HCT116 (cell line): ENCODE results near the gene PPP2R5C. TPM values are rescaled to one million over a fixed set of nuclear protein-coding genes. Genes with fewer than 3 reads are reported as not detected.

Experiments used
- ATAC-seq: fragments of 200-7000 bp; cut with Tn5 transposase; 2 replicates; pipeline ENCODE4 v1.9.1; 2020; ENCODE audit warnings: mild to moderate bottlenecking, moderate library complexity
- BruUV-seq: library from RNA; stranded (reverse); fragments of 400-500 nt; replicated peaks from 2 replicates; lab custom pipeline; 2021; lab: Mats Ljungman, UMichigan
- CTCF ChIA-PET: fragments of 300-600 bp; sonication (Branson Sonifier 250); formaldehyde crosslinking; loops from one replicate; lab custom pipeline; 2021; ENCODE audit warnings: antibody characterized with exemption; lab: Charles Lee
- POLR2A ChIA-PET: fragments of 300-600, 350-600 bp; sonication (Branson Sonifier 250); formaldehyde crosslinking; loops from one replicate; lab custom pipeline; 2021; ENCODE audit warnings: antibody characterized with exemption; lab: Charles Lee
- RAD21 ChIA-PET, 2 experiments: fragments of 300-600 bp; sonication (Branson Sonifier 250); formaldehyde crosslinking; loops; one replicate each; lab custom pipeline; 2023; ENCODE audit warnings: low total read pairs in 2 of 2; ENCODE audit not compliant: uncharacterized antibody in 2 of 2, unreplicated experiment in 2 of 2, low non-redundant PET in 1 of 2; lab: Charles Lee
- DNase-seq: peaks from one replicate; pipeline ENCODE4 v3.0.0-alpha.2; 2010; ENCODE audit warnings: low read depth, low spot score
- H2AFZ ChIP-seq: fragments of 200-600 bp; shearing (Covaris generic), sonication (generic); 2 replicates; pipeline ENCODE4 v1.6.1; 2017; ENCODE audit warnings: low read depth, mixed run types, mixed read lengths, antibody characterized with exemption, low read length; ENCODE audit not compliant: poor library complexity, severe bottlenecking
- H3K27ac ChIP-seq: 2 replicates; pipeline ENCODE4 v1.5.1; 2012; ENCODE audit warnings: low read depth, low read length
- H3K27me3 ChIP-seq: fragments of 200-600 bp; sonication (generic); 2 replicates; pipeline ENCODE4 v1.6.1; 2016; ENCODE audit warnings: mixed run types, low read length, mixed read lengths; ENCODE audit not compliant: insufficient read depth
- H3K36me3 ChIP-seq, 2 experiments: fragments of 200-500 bp in 1 of 2; fragments of 200-600 bp in 1 of 2; sonication (Bioruptor generic) in 1 of 2; sonication (generic) in 1 of 2; 2 replicates each; pipeline versions ENCODE4 v1.5.1 to v1.6.1; 2014 to 2016; ENCODE audit warnings: low read length in 2 of 2, inconsistent platforms in 1 of 2, mixed read lengths in 1 of 2, mixed run types in 1 of 2; ENCODE audit not compliant: insufficient read depth in 2 of 2, control insufficient read depth in 1 of 2
- H3K4me1 ChIP-seq, 2 experiments: fragments of 200-600 bp in 1 of 2; sonication (generic) in 1 of 2; 2 replicates each; pipeline versions ENCODE4 v1.5.1 to v1.6.1; 2012 to 2017; ENCODE audit warnings: low read length in 2 of 2, inconsistent platforms in 1 of 2, mild to moderate bottlenecking in 1 of 2, mixed read lengths in 1 of 2, mixed run types in 1 of 2, moderate library complexity in 1 of 2; ENCODE audit not compliant: insufficient read depth in 2 of 2, control insufficient read depth in 1 of 2
- H3K4me2 ChIP-seq: fragments of 200-600 bp; sonication (generic); 2 replicates; pipeline ENCODE4 v1.6.1; 2017; ENCODE audit warnings: mixed run types, low read length, mixed read lengths
- H3K4me3 ChIP-seq, 2 experiments: fragments of 200-600 bp in 1 of 2; sonication (generic) in 1 of 2; replicated peaks in 1 of 2; 2 replicates each; pipeline ENCODE4 v1.5.1; 2011 to 2016; ENCODE audit warnings: low read length in 2 of 2, control low read depth in 1 of 2, low read depth in 1 of 2, mild to moderate bottlenecking in 1 of 2, mixed read lengths in 1 of 2, mixed run types in 1 of 2
- H3K79me2 ChIP-seq: fragments of 200-600 bp; sonication (generic); 2 replicates; pipeline ENCODE4 v1.6.1; 2017; ENCODE audit warnings: mild to moderate bottlenecking, mixed run types, low read length, moderate library complexity, mixed read lengths; ENCODE audit not compliant: insufficient read depth
- H3K9ac ChIP-seq: fragments of 200-600 bp; sonication (generic); 2 replicates; pipeline ENCODE4 v1.6.1; 2016; ENCODE audit warnings: low read length, mixed read lengths
- H3K9me2 ChIP-seq: fragments of 200-600 bp; sonication (generic), shearing (Covaris generic); 2 replicates; pipeline ENCODE4 v1.6.1; 2017; ENCODE audit warnings: mixed run types, mild to moderate bottlenecking, moderate library complexity; ENCODE audit not compliant: insufficient read depth
- H3K9me3 ChIP-seq, 2 experiments: fragments of 200-500 bp in 1 of 2; fragments of 200-600 bp in 1 of 2; sonication (Bioruptor generic) in 1 of 2; sonication (generic) in 1 of 2; 2 replicates each; pipeline ENCODE4 v1.6.1; 2014 to 2017; ENCODE audit warnings: low read length in 2 of 2, mixed read lengths in 2 of 2, inconsistent platforms in 1 of 2, low read depth in 1 of 2, mild to moderate bottlenecking in 1 of 2, mixed run types in 1 of 2, moderate library complexity in 1 of 2; ENCODE audit not compliant: control insufficient read depth in 1 of 2, insufficient read depth in 1 of 2
- H4K20me1 ChIP-seq: fragments of 200-600 bp; sonication (generic), shearing (Covaris generic); 2 replicates; pipeline ENCODE4 v1.6.1; 2017; ENCODE audit warnings: mixed run types, mild to moderate bottlenecking, moderate library complexity; ENCODE audit not compliant: insufficient read depth
- CTCF ChIP-seq, 3 experiments: fragments of 200-600 bp in 1 of 3; sonication (generic) in 1 of 3; IDR thresholded peaks in 2 of 3; conservative IDR thresholded peaks in 1 of 3; 2 replicates each; pipeline ENCODE4 v1.5.1; 2012 to 2017; ENCODE audit warnings: low read depth in 2 of 3, low read length in 2 of 3, antibody characterized with exemption in 1 of 3, borderline replicate concordance in 1 of 3, control low read depth in 1 of 3, mild to moderate bottlenecking in 1 of 3, mixed read lengths in 1 of 3, mixed run types in 1 of 3, moderate library complexity in 1 of 3; ENCODE audit not compliant: insufficient read depth in 1 of 3
- EGR1 ChIP-seq: IDR thresholded peaks from 2 replicates; pipeline ENCODE4 v1.6.1; 2012; ENCODE audit warnings: low read depth
- ELF1 ChIP-seq: IDR thresholded peaks from 2 replicates; pipeline ENCODE4 v1.6.1; 2012; ENCODE audit warnings: low read depth, borderline replicate concordance
- POLR2A ChIP-seq: IDR thresholded peaks from 2 replicates; pipeline ENCODE4 v1.7.0; 2011; ENCODE audit warnings: borderline replicate concordance; ENCODE audit not compliant: insufficient read depth, insufficient read length; ENCODE audit errors: extremely low read depth
- RAD21 ChIP-seq: IDR thresholded peaks from 2 replicates; pipeline ENCODE4 v1.6.1; 2012; ENCODE audit warnings: low read depth, mild to moderate bottlenecking
- REST ChIP-seq: IDR thresholded peaks from 2 replicates; pipeline ENCODE4 v1.6.1; 2012; ENCODE audit warnings: low read depth
- SIN3A ChIP-seq: IDR thresholded peaks from 2 replicates; pipeline ENCODE4 v1.6.1; 2012; ENCODE audit warnings: low read depth
- TCF7L2 ChIP-seq: IDR thresholded peaks from 2 replicates; pipeline ENCODE4 v1.7.0; 2011; ENCODE audit warnings: borderline replicate concordance, inconsistent platforms; ENCODE audit not compliant: insufficient read depth, insufficient read length; ENCODE audit errors: extremely low read depth
- ZBTB33 ChIP-seq: IDR thresholded peaks from 2 replicates; pipeline ENCODE4 v1.6.1; 2011; ENCODE audit warnings: mild to moderate bottlenecking, low read length, moderate library complexity; ENCODE audit not compliant: insufficient replicate concordance; ENCODE audit errors: extremely low read depth
- ZFX ChIP-seq: fragments of 450-650 bp; IDR thresholded peaks from 2 replicates; pipeline ENCODE4 v1.6.1; 2017
- intact Hi-C: fragments of 100-400 bp; cut with micrococcal nuclease; formaldehyde crosslinking; loops from 2 replicates; pipeline ENCODE4 v1.10.0; 2022
- total RNA-seq: library from RNA; stranded (reverse); gene quantifications from one replicate; pipeline ENCODE4 v1.2.1, GENCODE V29; 2021; ENCODE audit not compliant: unreplicated experiment

PPP2R5C gene
- total RNA-seq, 1 experiment from 2014 or later, result 117 TPM

GRCh38 chr14:101966742-101967141 lies 205.2 kb downstream of the PPP2R5C start:
- Histone ChIP-seq H4K20me1 (no peaks in the 10 kb centered on the region), H3K4me3 (no peak overlapping the region), H3K9ac (peak overlapping the region; percentile 94; the same call in 1 of the 2 replicates), H3K9me3 (no peaks in the 10 kb centered on the region), H3K27ac (no peak overlapping the region), H2AFZ (no peak overlapping the region), H3K4me2 (peak overlapping the region; percentile 83; the same call in 1 of the 2 replicates), H3K27me3 (no peaks in the 10 kb centered on the region), H3K9me2 (no peaks in the 10 kb centered on the region), H3K4me1 (peaks cover 31 to 45% of the 10 kb centered on the region in 2 experiments), H3K36me3 (peaks cover 0 to 4% of the 10 kb centered on the region in 2 experiments; a peak in 1 of 4 replicates), H3K79me2 (peaks cover 69% of the 10 kb centered on the region)
- intact Hi-C loops, result no loop called here
- no peak for ATAC-seq
- BruUV-seq, result no TSS peak
- ChIA-PET CTCF (interaction anchor here (0.8 to 1.2 kb wide), 3 partner anchors 79 to 260 kb away, joined by 3 read pairs; no protein-coding TSS in a partner anchor), POLR2A (no interaction called here), RAD21 (no interaction called here)
- no peak for TF ChIP-seq CTCF (IDR thresholded peaks at IDR 0.05 in 2 of 3, conservative IDR thresholded peaks at IDR 0.05 in 1 of 3; ENCODE audit: borderline replicate concordance in 1 of 3, insufficient read depth in 1 of 3, low read depth in 2 of 3, low read length in 2 of 3)
- no peak for TF ChIP-seq ZBTB33
- TF ChIP-seq POLR2A, result no peak
- no peak for TF ChIP-seq ZFX
- TF ChIP-seq TCF7L2, result no peak
- no peak for TF ChIP-seq REST
- no peak for TF ChIP-seq SIN3A
- TF ChIP-seq RAD21, result no peak
- no peak for TF ChIP-seq EGR1
- no peak for TF ChIP-seq ELF1
- no peak for DNase-seq
